GM18507 (cell line): ENCODE measurements around the gene NUDT14.
A peak's percentile ranks its signal among the peaks of the same experiment; 100 is the strongest.

ENCODE experiments used
- DNase-seq: peaks from one replicate; pipeline ENCODE4 v3.0.0; 2011; ENCODE audit warnings: low read depth; ENCODE audit not compliant: insufficient read length; ENCODE audit errors: extremely low spot score
- FAIRE-seq: peaks from 2 replicates; lab custom pipeline; 2011; peaks lifted over from hg19 to GRCh38; lab: Jason Lieb, UNC

Gene NUDT14

GRCh38 chr14:105213361-105213760, 32.2 kb upstream of the NUDT14 start:
- DNase-seq, result no peak
- FAIRE-seq, result no peak

DNA sequence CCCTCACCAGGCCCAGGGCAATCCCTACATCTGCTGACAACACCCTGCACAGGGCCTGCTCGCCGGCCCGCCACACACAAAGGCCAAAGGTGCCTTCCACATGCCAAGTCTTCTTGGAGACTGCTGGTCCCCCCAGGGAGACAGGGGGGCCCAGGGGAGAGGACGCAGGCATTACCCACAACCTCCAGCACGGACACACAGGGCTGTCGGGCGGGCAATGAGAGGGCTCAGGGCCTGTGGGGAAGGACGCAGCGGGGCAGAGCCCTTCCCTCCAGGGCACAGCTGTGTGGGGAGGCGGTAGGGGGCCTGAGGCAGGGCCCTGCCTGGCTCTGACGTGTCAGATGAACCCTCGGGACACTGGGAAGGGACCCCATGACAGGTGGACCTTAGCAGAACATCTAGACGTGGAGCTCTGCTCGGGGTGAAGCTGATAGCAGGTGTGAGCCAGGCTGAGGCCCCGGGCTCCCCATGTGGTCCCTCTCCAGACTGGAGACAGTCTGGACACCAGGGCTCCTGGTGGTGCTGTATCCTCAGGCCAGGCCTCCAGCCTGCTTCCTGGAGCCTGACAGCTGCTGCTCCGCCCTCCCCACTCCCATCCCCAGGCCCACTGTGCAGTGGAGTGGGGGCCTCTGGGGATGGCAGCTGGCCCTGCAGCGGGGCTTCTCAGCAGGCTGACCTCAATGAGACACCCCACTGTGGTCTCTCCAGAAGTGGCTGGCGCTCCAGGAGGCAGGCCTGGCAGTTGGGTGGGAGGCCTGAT, 31.6 kb upstream of the NUDT14 start:
- no peak for DNase-seq

DNA sequence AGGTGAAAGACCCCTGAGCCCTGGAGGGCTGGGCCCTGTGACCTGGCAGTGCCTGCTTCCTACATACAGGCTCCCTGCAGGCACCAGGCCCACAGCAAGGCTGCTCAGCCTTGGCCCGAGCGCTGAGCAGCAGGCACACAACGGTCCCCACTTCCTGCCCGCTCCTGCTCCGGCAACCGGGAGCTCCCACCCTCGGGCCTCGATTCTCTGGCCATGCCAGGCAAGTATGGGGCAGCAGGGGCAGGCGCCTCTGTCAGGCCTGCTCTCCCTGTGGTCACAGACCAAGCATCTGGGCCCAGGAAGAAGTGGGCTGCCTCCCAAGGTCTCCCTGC, 30.6 kb upstream of the NUDT14 start:
- no peak for DNase-seq
- FAIRE-seq, result no peak

More for the DNA sequence above, 31.6 kb upstream of the NUDT14 start:
- no peak for FAIRE-seq

- no peak for DNase-seq
- no peak for FAIRE-seq
Observed at GRCh38 chr14:105211086-105211757, 30.1 kb upstream of the NUDT14 start.

GRCh38 chr14:105210266-105211025, 29.3 kb upstream of the NUDT14 start:
- DNase-seq, result no peak
- FAIRE-seq, result no peak

GRCh38 chr14:105209646-105210045, 28.5 kb upstream of the NUDT14 start:
- FAIRE-seq (no peak), DNase-seq (no peak)

- FAIRE-seq (no peak), DNase-seq (no peak)
Observed at GRCh38 chr14:105209091-105209490, 28.0 kb upstream of the NUDT14 start.

GRCh38 chr14:105208738-105209075, 27.6 kb upstream of the NUDT14 start:
- DNase-seq (no peak), FAIRE-seq (no peak)

DNA sequence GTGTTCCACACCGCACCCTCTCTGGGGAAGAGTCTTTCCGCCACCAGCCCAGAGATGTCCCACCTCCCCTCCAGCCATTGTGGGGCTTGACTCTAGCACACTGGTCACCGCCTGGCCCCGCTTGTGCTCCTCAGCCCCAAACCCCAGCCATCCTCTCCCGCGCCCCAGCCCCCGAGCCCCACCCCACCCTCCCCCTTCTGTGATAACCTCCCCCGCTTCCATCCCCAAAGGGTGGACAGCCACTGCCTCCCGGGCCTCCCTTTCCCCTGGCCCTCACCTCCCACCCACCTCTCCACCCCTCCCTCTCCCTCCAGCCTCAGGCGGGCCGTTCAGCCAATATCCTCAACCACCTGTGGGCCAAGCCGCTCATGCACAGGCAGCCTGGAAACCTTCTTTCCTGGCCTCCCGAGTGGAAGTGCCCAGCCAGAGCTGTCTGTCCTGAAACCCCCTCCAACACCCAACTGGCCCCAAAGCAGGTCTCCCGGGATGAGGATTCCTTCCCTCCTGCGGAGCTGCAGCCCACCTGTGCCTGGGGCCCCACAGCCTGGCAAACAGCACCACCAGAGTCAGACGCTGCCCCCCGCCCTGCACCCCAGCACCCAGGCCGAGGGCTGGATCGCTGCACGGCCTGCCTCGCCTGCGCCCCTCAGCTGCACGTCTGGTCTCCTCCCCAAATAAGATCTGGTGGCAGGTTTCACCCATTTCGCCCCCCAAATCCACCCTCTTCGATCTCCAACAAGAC, 27.1 kb upstream of the NUDT14 start:
- no peak for FAIRE-seq
- DNase-seq, result no peak

DNA sequence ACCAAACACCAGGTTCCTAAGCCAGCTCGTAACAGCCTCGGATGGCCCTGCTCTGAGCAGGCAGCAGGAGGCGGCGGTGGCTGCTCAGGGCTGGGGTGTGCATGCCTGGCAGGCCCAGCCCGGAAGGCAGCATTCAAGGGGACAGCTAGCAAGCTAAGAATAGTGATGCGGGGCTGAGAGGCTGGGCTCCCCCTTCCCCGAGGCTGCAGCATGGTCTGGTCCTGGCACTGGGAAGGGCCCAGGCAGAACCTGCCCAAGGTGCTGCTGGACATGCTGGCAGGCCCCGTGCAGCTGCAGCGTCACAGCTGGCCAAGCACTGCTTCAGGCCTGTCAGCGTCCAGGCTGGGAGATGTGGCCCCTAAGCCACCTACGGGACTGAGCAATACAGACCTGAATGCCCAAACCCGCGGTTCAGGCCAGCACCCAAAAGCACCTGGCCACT, 26.4 kb upstream of the NUDT14 start:
- FAIRE-seq (no peak), DNase-seq (no peak)

GRCh38 chr14:105206873-105207272, 25.8 kb upstream of the NUDT14 start:
- FAIRE-seq (no peak), DNase-seq (no peak)

- DNase-seq (no peak), FAIRE-seq (no peak)
Observed at GRCh38 chr14:105205673-105206208, 24.6 kb upstream of the NUDT14 start.

DNA sequence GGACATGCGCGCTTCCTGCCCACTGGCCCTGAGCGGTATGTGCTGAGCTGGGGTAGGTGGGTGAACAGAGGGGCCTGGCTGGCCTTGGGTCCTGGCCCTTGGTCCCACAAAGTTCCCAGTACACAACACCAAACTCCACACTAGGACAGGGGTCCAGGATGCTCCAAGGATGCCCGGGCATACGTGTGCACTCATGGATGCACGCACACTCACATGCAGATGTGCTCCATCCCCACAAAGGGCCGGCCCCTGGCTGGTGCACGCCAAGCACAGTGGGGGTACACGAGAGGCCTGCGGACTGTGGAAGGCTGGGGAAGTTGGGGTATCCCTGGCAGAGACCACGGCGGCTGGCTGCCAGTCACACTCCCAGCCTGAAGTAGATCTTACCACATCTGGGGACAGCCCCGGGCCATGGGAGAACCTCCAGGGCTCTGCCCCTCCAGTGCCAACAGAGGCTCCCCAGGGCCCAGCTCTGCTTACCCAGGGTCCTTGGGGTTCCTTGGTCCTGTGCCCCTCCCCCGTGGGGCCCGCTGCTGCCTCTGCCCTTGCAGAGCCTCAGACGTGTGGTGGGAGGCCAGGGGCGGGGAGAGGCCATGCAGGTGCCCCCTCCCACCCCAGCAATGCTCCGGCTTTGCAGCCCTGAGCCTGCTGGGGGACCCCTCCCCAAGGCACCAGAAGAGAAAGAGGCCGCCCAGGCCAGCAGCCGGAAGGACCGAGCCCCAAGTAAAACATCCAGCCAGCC, 24.0 kb upstream of the NUDT14 start:
- FAIRE-seq (no peak), DNase-seq (no peak)

DNA sequence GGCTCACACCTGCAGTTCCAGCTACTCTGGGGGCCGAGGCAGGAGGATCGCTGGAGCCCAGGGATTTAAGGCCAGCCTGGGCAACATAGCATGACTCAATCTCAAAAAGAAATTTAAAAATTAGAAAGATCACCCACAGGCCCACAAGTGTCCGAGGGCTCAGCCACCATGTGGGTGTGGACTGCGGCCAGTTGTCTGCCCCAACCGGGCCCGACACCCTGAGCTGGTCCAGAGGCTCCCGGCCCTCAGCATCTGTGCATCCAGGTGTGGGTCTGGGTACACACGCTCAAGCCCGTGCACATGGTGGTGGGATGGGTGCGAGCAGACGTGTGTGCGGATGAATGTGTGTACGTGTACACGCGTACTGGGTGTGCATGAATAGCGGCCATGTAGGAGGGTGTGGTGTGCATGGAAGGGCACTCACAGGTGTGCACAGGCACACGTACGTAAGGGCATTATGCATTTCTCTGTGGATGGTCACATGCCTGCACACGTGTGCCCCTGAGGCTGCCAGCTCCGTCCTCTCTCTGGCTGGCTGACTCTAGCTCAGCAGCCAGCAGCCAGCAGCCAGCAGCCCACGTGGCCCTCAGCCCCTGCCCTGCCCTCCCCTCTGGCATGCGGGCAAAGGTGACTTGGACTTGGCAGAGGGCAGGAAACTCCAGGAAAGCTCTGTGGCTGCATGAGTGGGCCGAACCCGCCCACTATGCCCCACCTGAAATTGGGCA, 23.3 kb upstream of the NUDT14 start:
- FAIRE-seq (no peak), DNase-seq (no peak)

- FAIRE-seq, result no peak
- DNase-seq, result no peak
Observed at GRCh38 chr14:105203701-105204100, 22.6 kb upstream of the NUDT14 start.

DNA sequence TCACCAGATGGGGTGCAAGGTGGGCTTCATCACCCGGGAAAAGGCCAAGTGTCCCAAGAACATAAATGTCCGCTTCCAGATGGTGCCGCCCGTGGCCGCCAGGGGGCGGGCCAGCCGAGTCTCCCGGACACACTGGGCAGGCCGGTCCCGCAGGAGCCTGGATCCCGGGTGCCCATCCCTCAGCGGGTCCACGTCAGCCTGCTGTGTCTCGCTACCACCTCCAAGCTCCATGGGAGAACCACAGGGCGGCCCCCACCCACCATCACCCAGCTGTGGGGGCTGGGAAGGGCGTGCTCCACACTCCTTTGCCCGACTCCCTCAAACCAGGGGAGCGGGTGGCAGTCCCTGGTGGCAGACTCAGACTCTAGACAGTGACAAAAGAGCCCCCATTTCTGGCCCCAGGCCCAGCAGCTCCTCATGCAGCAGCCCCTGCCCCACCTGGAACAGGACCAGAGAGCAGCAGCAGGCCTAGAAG, 22.0 kb upstream of the NUDT14 start:
- FAIRE-seq (peak; percentile 69), DNase-seq (peak; percentile 66)

DNA sequence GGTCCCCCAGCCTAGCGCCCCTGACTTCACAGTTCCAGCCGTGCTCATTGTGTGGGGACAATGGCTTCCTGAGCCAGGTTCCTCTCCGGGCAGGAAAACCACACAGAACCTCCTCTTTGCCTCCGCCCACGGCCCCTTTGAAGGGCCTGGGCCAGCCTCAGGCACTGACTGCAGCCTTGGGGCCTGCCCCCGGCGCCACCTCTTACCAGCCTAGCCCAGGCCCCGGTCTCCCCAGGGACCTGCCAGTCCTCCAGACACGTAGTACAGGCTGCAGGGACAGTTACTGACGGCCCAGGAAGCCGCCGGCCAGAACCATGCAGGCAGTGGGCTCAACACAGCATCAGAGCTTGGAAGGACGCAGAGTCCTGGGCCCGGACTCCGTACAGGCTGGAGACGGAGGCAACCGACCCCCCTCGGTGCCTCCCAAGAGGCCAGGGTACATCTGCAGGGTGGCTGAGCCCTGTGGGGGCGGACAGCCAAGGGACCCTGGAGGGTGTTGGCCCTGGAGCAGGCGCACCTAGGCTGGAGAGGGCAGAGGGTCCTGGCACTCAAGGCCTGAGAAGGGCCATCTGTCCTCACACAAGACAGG, 20.9 kb upstream of the NUDT14 start:
- no peak for FAIRE-seq
- no peak for DNase-seq
